K562 (cell line): ENCODE measurements around the gene VPS13D. TPM values are rescaled to one million over a fixed set of nuclear protein-coding genes. Genes with fewer than 3 reads are reported as not detected.
A peak's percentile ranks its signal among the peaks of the same experiment; 100 is the strongest.

Experiments
- CCNT2 ChIP-seq: IDR thresholded peaks from 2 replicates; pipeline ENCODE4 v1.6.1; 2011; ENCODE audit warnings: borderline replicate concordance, low read depth, mild to moderate bottlenecking, moderate library complexity, mixed read lengths, low read length; ENCODE audit not compliant: insufficient read length; ENCODE audit errors: extremely low read depth
- E2F3 ChIP-seq: fragments of 250-450 bp; sonication (Bioruptor Pico); IDR thresholded peaks from 2 replicates; pipeline ENCODE4 v1.4.0; 2020; ENCODE audit warnings: mild to moderate bottlenecking
- ETS2 ChIP-seq: IDR thresholded peaks from 2 replicates; pipeline ENCODE4 v1.6.1; 2016; ENCODE audit warnings: borderline replicate concordance, missing genetic modification characterization, mild to moderate bottlenecking, moderate library complexity, missing compliant biosample characterization; ENCODE audit not compliant: poor library complexity, severe bottlenecking
- ETV5 ChIP-seq: sonication (generic); formaldehyde crosslinking; IDR thresholded peaks from 2 replicates; pipeline ENCODE4 v1.4.0; 2020; ENCODE audit warnings: low read depth, mild to moderate bottlenecking, missing genetic modification reagents
- NR2C1 ChIP-seq, 2 experiments: fragments of 450-650 bp; IDR thresholded peaks; 2 replicates each; pipeline ENCODE4 v1.6.1; 2017; ENCODE audit warnings: mild to moderate bottlenecking in 2 of 2, antibody characterized with exemption in 1 of 2, inconsistent platforms in 1 of 2, missing compliant biosample characterization in 1 of 2, missing genetic modification characterization in 1 of 2
- PCBP1 ChIP-seq: fragments of 200-400 bp; formaldehyde crosslinking; IDR thresholded peaks from 2 replicates; pipeline ENCODE4 v1.6.1; 2018; ENCODE audit warnings: mild to moderate bottlenecking, low read depth, low read length; ENCODE audit not compliant: poor library complexity, severe bottlenecking
- PHF21A ChIP-seq: fragments of 450-650 bp; IDR thresholded peaks from 2 replicates; pipeline ENCODE4 v1.6.1; 2017; ENCODE audit warnings: low read depth, borderline replicate concordance
- POLR3G ChIP-seq: IDR thresholded peaks from 2 replicates; pipeline ENCODE4 v1.6.1; 2011; ENCODE audit not compliant: insufficient read length, insufficient replicate concordance; ENCODE audit errors: extremely low read depth
- RAD51 ChIP-seq: fragments of 450-650 bp; IDR thresholded peaks from 2 replicates; pipeline ENCODE4 v1.7.1; 2016; ENCODE audit warnings: low read depth, mild to moderate bottlenecking, borderline replicate concordance
- RBM34 ChIP-seq: fragments of 200-400 bp; formaldehyde crosslinking; IDR thresholded peaks from 2 replicates; pipeline ENCODE4 v1.6.1; 2018; ENCODE audit warnings: low read length, borderline replicate concordance; ENCODE audit not compliant: insufficient read depth
- SMAD4 ChIP-seq: fragments of 250-450 bp; sonication (Bioruptor Pico); conservative IDR thresholded peaks from 2 replicates; pipeline ENCODE4 v1.8.0; 2021; ENCODE audit warnings: inconsistent platforms, mild to moderate bottlenecking, moderate library complexity
- SMARCA4 ChIP-seq: fragments of 450-650 bp; IDR thresholded peaks from 2 replicates; pipeline ENCODE4 v1.6.1; 2016
- SPI1 ChIP-seq: IDR thresholded peaks from 2 replicates; pipeline ENCODE4 v1.6.1; 2011; ENCODE audit warnings: low read depth, low read length, control low read depth, borderline replicate concordance
- ZNF274 ChIP-seq: IDR thresholded peaks from 2 replicates; pipeline ENCODE4 v1.6.1; 2011; ENCODE audit warnings: low read depth, mild to moderate bottlenecking, low read length, moderate library complexity, borderline replicate concordance
- ZNF561 ChIP-seq: fragments of 450-650 bp; formaldehyde crosslinking; conservative IDR thresholded peaks from 2 replicates; pipeline ENCODE4 v1.4.0; 2020; ENCODE audit warnings: mild to moderate bottlenecking, moderate library complexity
- polyA plus RNA-seq, 8 experiments: library from polyadenylated mRNA; depleted of rRNA in 4 of 8; stranded (reverse) in 5 of 8; unstranded in 3 of 8; fragments of >200 nt; fragmentation: Nextera tagmentation in 2 of 8; fragmentation: Illumina TruSeq in 1 of 8; extraction: Ambion mirVana in 2 of 8; extraction: Trizol in 1 of 8; gene quantifications; 2 replicates each; pipeline versions ENCODE4 v1.2.1 to v1.2.3, GENCODE V29; 2011 to 2014; ENCODE audit warnings: inconsistent platforms in 1 of 8, missing spikeins in 1 of 8
- total RNA-seq, 7 experiments: library from RNA; depleted of rRNA in 6 of 7; stranded (reverse); fragments of >200 nt in 6 of 7; fragmentation: Illumina TruSeq in 2 of 7; extraction: Trizol in 2 of 7; gene quantifications; 2 replicates each; pipeline versions ENCODE4 v1.2.1 to v1.2.3, GENCODE V29; 2011 to 2021; ENCODE audit warnings: low replicate concordance in 1 of 7
- TF ChIP-seq, protein P1 (sequence below): sonication (generic); formaldehyde crosslinking; IDR thresholded peaks from 2 replicates; pipeline ENCODE4 v1.8.0; 2023; ENCODE audit warnings: missing genetic modification reagents, mild to moderate bottlenecking, borderline replicate concordance
- TF ChIP-seq, protein P2 (sequence below): IDR thresholded peaks from 2 replicates; pipeline ENCODE4 v1.6.1; 2011; ENCODE audit not compliant: insufficient read length; ENCODE audit errors: extremely low read depth
- TF ChIP-seq, protein P3 (sequence below): fragments of 250-450 bp; sonication (Bioruptor Pico); IDR thresholded peaks from 2 replicates; pipeline ENCODE4 v1.5.0; 2021; ENCODE audit warnings: mild to moderate bottlenecking, moderate library complexity

Gene VPS13D
- total and polyA plus RNA-seq, 9 of the 15 experiments (the other 6 are each of a cell fraction or from before 2014, with no cell fraction given): 6.1 to 51.5 (median 38.5) TPM

DNA sequence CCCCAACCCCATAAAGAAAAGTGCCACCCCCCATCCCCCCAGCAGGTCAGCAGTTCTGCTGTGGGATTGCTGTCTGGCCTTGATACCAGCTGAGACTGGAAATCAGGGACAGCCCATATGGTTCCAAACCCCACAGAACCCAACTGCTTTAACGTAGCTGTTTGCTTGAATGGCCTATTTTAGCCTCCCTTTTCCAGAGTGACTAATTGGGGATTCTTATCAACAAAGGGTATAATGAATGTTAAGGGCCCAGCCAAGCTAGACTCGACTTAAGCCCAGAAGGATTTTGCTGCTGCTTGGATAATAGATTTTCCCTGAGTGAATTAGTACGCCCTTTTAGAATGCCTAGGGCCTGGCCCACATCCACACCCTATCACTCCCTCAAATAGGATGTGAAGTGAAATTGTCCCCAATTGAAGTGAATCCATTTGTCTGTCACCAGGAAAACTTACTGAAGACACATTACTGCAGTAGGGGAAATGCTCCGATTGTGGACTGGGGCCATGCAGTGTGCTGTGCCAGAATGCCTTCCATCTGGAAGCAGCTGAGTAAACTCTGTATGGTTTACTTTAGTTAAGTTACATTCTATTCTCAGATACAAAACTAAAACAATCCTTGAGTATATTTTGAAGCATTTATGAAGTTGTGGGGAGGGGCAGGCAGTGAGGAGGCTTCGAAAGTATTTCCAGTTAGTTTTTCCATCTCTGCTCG lies 231.2 kb downstream of the VPS13D start (continued):
- TF ChIP-seq, protein P1, sequence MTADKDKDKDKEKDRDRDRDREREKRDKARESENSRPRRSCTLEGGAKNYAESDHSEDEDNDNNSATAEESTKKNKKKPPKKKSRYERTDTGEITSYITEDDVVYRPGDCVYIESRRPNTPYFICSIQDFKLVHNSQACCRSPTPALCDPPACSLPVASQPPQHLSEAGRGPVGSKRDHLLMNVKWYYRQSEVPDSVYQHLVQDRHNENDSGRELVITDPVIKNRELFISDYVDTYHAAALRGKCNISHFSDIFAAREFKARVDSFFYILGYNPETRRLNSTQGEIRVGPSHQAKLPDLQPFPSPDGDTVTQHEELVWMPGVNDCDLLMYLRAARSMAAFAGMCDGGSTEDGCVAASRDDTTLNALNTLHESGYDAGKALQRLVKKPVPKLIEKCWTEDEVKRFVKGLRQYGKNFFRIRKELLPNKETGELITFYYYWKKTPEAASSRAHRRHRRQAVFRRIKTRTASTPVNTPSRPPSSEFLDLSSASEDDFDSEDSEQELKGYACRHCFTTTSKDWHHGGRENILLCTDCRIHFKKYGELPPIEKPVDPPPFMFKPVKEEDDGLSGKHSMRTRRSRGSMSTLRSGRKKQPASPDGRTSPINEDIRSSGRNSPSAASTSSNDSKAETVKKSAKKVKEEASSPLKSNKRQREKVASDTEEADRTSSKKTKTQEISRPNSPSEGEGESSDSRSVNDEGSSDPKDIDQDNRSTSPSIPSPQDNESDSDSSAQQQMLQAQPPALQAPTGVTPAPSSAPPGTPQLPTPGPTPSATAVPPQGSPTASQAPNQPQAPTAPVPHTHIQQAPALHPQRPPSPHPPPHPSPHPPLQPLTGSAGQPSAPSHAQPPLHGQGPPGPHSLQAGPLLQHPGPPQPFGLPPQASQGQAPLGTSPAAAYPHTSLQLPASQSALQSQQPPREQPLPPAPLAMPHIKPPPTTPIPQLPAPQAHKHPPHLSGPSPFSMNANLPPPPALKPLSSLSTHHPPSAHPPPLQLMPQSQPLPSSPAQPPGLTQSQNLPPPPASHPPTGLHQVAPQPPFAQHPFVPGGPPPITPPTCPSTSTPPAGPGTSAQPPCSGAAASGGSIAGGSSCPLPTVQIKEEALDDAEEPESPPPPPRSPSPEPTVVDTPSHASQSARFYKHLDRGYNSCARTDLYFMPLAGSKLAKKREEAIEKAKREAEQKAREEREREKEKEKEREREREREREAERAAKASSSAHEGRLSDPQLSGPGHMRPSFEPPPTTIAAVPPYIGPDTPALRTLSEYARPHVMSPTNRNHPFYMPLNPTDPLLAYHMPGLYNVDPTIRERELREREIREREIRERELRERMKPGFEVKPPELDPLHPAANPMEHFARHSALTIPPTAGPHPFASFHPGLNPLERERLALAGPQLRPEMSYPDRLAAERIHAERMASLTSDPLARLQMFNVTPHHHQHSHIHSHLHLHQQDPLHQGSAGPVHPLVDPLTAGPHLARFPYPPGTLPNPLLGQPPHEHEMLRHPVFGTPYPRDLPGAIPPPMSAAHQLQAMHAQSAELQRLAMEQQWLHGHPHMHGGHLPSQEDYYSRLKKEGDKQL (CRISPR knock-in tag): no peak
- no peak for TF ChIP-seq ZNF561 (CRISPR knock-in tag)
- no peak for TF ChIP-seq RAD51
- TF ChIP-seq SPI1: no peak
- peak; percentile 76 for TF ChIP-seq SMAD4
- no peak for TF ChIP-seq RBM34
- no peak for TF ChIP-seq ETS2 (tag)
- TF ChIP-seq E2F3 (CRISPR knock-in tag): no peak
- TF ChIP-seq SMARCA4: peak; percentile 37; the same call in 1 of the 2 replicates
- TF ChIP-seq ZNF274: no peak
- TF ChIP-seq, protein P2, sequence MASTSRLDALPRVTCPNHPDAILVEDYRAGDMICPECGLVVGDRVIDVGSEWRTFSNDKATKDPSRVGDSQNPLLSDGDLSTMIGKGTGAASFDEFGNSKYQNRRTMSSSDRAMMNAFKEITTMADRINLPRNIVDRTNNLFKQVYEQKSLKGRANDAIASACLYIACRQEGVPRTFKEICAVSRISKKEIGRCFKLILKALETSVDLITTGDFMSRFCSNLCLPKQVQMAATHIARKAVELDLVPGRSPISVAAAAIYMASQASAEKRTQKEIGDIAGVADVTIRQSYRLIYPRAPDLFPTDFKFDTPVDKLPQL: no peak
- TF ChIP-seq ETV5 (CRISPR knock-in tag): no peak
- no peak for TF ChIP-seq POLR3G
- TF ChIP-seq PHF21A: no peak
- TF ChIP-seq, protein P3, sequence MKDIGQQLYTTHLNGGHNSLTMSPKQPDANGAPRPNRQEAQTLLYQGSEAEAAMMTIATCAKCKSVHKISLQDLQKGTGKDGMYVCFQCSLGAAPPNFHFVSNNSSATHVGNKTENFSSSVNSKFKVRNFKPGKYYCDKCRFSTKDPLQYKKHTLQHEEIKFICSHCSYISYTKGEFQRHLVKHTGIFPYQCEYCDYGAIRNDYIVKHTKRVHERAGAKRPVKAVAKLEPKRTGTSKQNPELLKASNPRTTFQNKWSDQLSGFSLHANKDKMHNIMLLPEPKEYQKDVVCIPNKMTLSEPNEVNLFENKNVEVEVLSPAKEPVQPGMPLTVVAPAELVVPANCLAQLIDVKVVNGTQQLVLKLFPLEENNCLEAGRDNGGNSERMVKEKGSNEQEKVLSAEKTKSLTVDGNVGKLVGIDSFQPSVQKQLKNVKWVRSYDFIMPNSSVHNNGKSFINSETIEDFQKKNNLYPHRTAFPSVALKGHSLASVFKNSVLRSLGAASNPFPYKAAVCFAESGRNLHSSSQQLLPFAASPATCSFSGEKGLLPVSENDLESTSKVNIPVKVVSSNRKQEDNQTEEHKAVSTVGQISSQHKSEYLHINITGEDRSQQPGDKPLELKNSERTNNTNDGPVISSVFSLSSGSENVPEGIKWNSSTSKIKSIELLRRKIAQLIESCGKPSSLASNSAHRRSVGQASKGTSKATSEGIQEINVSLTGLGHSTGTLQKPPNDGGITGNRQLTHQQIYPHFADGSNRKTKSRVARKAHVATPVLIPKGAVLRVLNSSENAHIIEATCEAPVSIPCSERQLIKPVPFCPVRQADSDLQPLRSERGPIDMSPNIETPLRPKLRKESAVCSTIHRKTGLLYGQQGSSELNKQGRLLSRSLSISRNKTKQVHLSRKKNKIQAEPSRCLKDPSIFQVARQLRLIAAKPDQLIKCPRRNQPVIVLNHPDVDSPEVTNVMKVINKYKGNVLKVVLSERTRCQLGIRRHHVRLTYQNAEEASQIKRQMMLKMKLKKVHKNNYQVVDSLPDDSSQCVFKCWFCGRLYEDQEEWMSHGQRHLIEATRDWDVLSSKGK (CRISPR knock-in tag): no peak
- no peak for TF ChIP-seq CCNT2
- no peak for TF ChIP-seq PCBP1
- TF ChIP-seq NR2C1 (IDR thresholded peaks at IDR 0.05): no peak
- TF ChIP-seq NR2C1 (tag; IDR thresholded peaks at IDR 0.05): no peak
